Endodermal cell (in vitro differentiated cells): Measurements from ENCODE around the gene TAPT1. TPM values are rescaled to one million over a fixed set of nuclear protein-coding genes. Genes with fewer than 3 reads are reported as not detected.

Experiments
- DNase-seq: peaks from one replicate; pipeline ENCODE4 v3.0.0-alpha.2; 2017
- H3K27ac ChIP-seq: 2 replicates; pipeline ENCODE4 v1.5.1; 2013; ENCODE audit warnings: mild to moderate bottlenecking, low read depth, low read length, moderate library complexity
- H3K27me3 ChIP-seq: 2 replicates; pipeline ENCODE4 v1.6.1; 2013; ENCODE audit warnings: mild to moderate bottlenecking, low read length, moderate library complexity; ENCODE audit not compliant: insufficient read depth, control insufficient read depth, poor library complexity, severe bottlenecking
- H3K36me3 ChIP-seq: 2 replicates; pipeline ENCODE4 v1.7.0; 2013; ENCODE audit warnings: mild to moderate bottlenecking, low read length, moderate library complexity; ENCODE audit not compliant: control insufficient read depth, insufficient read depth
- H3K4me1 ChIP-seq: one replicate; pipeline ENCODE4 v1.7.0; 2013; ENCODE audit warnings: low read length; ENCODE audit not compliant: control insufficient read depth, insufficient read depth
- H3K4me3 ChIP-seq: 2 replicates; pipeline ENCODE4 v1.5.1; 2013; ENCODE audit warnings: mild to moderate bottlenecking, low read length, moderate library complexity
- H3K9ac ChIP-seq: 2 replicates; pipeline ENCODE4 v1.6.1; 2013; ENCODE audit warnings: mild to moderate bottlenecking, low read length, moderate library complexity; ENCODE audit not compliant: poor library complexity, severe bottlenecking; ENCODE audit errors: extremely low read depth
- H3K9me3 ChIP-seq: 2 replicates; pipeline ENCODE4 v1.6.1; 2013; ENCODE audit warnings: mild to moderate bottlenecking, low read length, moderate library complexity; ENCODE audit not compliant: control insufficient read depth
- H3K27ac Mint-ChIP-seq: 2 replicates; pipeline ENCODE4 v1.8.0; 2020; ENCODE audit warnings: mixed read lengths
- H3K27me3 Mint-ChIP-seq: 2 replicates; pipeline ENCODE4 v1.8.0; 2021; ENCODE audit warnings: mild to moderate bottlenecking, mixed read lengths; ENCODE audit not compliant: insufficient read depth
- H3K36me3 Mint-ChIP-seq: 2 replicates; pipeline ENCODE4 v1.8.0; 2020; ENCODE audit warnings: low read depth, mixed read lengths
- H3K4me1 Mint-ChIP-seq: 2 replicates; pipeline ENCODE4 v1.8.0; 2020; ENCODE audit warnings: mixed read lengths
- H3K4me3 Mint-ChIP-seq: 2 replicates; pipeline ENCODE4 v1.8.0; 2020; ENCODE audit warnings: mild to moderate bottlenecking, moderate library complexity, mixed read lengths
- H3K9me3 Mint-ChIP-seq: 2 replicates; pipeline ENCODE4 v1.8.0; 2020; ENCODE audit warnings: mild to moderate bottlenecking, mixed read lengths
- CTCF ChIP-seq: fragments of 200-600 bp; sonication (generic); conservative IDR thresholded peaks from 2 replicates; pipeline ENCODE4 v1.5.0; 2021; ENCODE audit warnings: antibody characterized with exemption, mild to moderate bottlenecking
- WGBS, 2 experiments: methylation state at CpG; one replicate each; pipeline versions ENCODE4 v1.1.5 to v1.1.7; 2013; ENCODE audit warnings: missing lambda C conversion rate in 2 of 2, mixed read lengths in 1 of 2; ENCODE audit not compliant: insufficient coverage in 1 of 2, insufficient read length in 1 of 2; 5-methylcytosine and 5-hydroxymethylcytosine counted together
- total RNA-seq, 2 donors: library from RNA; stranded (reverse); fragmentation: NEBNext Ultra II Directional in 1 of 2; extraction: Animal tissue kit (Norgen Biotek cat#: 25700) in 1 of 2; gene quantifications; 2 replicates in 1 of 2; 3 replicates in 1 of 2; pipeline ENCODE4 v1.2.1, GENCODE V29; 2021

TAPT1 gene
- total RNA-seq, 2 donors from 2014 or later, result 19.8 to 22.6 TPM

GRCh38 chr4:16142598-16143310, 83.5 kb downstream of the TAPT1 start:
- DNase-seq, result peak; percentile 17
- TF ChIP-seq CTCF, result no peak
- no peak overlapping the region for H3K4me3 Mint-ChIP-seq
- H3K27ac Mint-ChIP-seq, result no peak overlapping the region
- Histone ChIP-seq H3K9me3 (peaks cover 40% of the 10 kb centered on the region), H3K4me3 (no peak overlapping the region), H3K27me3 (no peaks in the 10 kb centered on the region), H3K27ac (no peak overlapping the region), H3K4me1 (no peaks in the 10 kb centered on the region), H3K9ac (no peak overlapping the region), H3K36me3 (no peaks in the 10 kb centered on the region)
- peaks cover 15% of the 10 kb centered on the region for H3K27me3 Mint-ChIP-seq
- peaks cover 41% of the 10 kb centered on the region for H3K9me3 Mint-ChIP-seq
- WGBS, 2 experiments, result 90 to 91% methylated on average over 3 to 5 of the region's 5 CpGs
- H3K36me3 Mint-ChIP-seq, result peaks cover 4% of the 10 kb centered on the region
- peaks cover 2% of the 10 kb centered on the region for H3K4me1 Mint-ChIP-seq

GRCh38 chr4:16140879-16141249, 85.4 kb downstream of the TAPT1 start:
- H3K9ac ChIP-seq, result no peak overlapping the region
- H3K27me3 ChIP-seq, result peaks cover 8% of the 10 kb centered on the region
- Mint-ChIP-seq H3K27ac (no peak overlapping the region), H3K4me3 (no peak overlapping the region), H3K27me3 (peaks cover 24% of the 10 kb centered on the region), H3K9me3 (peaks cover 33% of the 10 kb centered on the region), H3K4me1 (peaks cover 2% of the 10 kb centered on the region), H3K36me3 (peaks cover 4% of the 10 kb centered on the region)
- no peaks in the 10 kb centered on the region for H3K4me1 ChIP-seq
- peaks cover 39% of the 10 kb centered on the region for H3K9me3 ChIP-seq
- no peak overlapping the region for H3K4me3 ChIP-seq
- no peak for TF ChIP-seq CTCF
- no peak overlapping the region for H3K27ac ChIP-seq
- H3K36me3 ChIP-seq, result no peaks in the 10 kb centered on the region
- peak; percentile 13 for DNase-seq

- H3K27ac Mint-ChIP-seq, result no peak overlapping the region
- peaks cover 6% of the 10 kb centered on the region for H3K36me3 Mint-ChIP-seq
- H3K4me1 Mint-ChIP-seq, result peaks cover 2% of the 10 kb centered on the region
- no peak overlapping the region for H3K4me3 ChIP-seq
- H3K27ac ChIP-seq, result no peak overlapping the region
- H3K9me3 Mint-ChIP-seq, result peaks cover 33% of the 10 kb centered on the region
- no peak for TF ChIP-seq CTCF
- H3K9me3 ChIP-seq, result peaks cover 39% of the 10 kb centered on the region
- peak; percentile 3 for DNase-seq
- H3K4me1 ChIP-seq, result no peaks in the 10 kb centered on the region
- H3K9ac ChIP-seq, result no peak overlapping the region
- H3K36me3 ChIP-seq, result no peaks in the 10 kb centered on the region
- 90 to 100% methylated on average over 1 to 3 of the region's 4 CpGs for WGBS, 2 experiments
- no peak overlapping the region for H3K4me3 Mint-ChIP-seq
- peaks cover 8% of the 10 kb centered on the region for H3K27me3 ChIP-seq
- peaks cover 25% of the 10 kb centered on the region for H3K27me3 Mint-ChIP-seq
Measured at GRCh38 chr4:16140231-16140878, 85.9 kb downstream of the TAPT1 start.
